Uterus (tissue), 4 donors: ENCODE results near the gene CHMP6. TPM values are rescaled to one million over a fixed set of nuclear protein-coding genes. Genes with fewer than 3 reads are reported as not detected.

Experiments
- DNase-seq, 2 donors: peaks; one replicate each; pipeline ENCODE4 v3.0.0-alpha.2; 2019 to 2020
- H3K27ac ChIP-seq, 2 donors: fragments of 200-600 bp; sonication (generic); 1 replicate in 1 of 2; 2 replicates in 1 of 2; pipeline ENCODE4 v1.5.1; 2016 to 2018
- H3K27me3 ChIP-seq, 2 donors: fragments of 200-600 bp; sonication (generic); one replicate each; pipeline ENCODE4 v1.5.1; 2018 to 2019; ENCODE audit warnings: control low read depth in 1 of 2
- H3K36me3 ChIP-seq, 2 donors: fragments of 200-600 bp; sonication (generic); one replicate each; pipeline ENCODE4 v1.5.1; 2019; ENCODE audit warnings: control low read depth in 1 of 2
- H3K4me1 ChIP-seq, 2 donors: fragments of 200-600 bp; sonication (generic); one replicate each; pipeline ENCODE4 v1.5.1; 2018 to 2019; ENCODE audit warnings: control low read depth in 1 of 2
- H3K4me3 ChIP-seq, 2 donors: fragments of 200-600 bp; sonication (generic); 1 replicate in 1 of 2; 2 replicates in 1 of 2; pipeline ENCODE4 v1.5.1; 2018 to 2019; ENCODE audit warnings: mild to moderate bottlenecking in 1 of 2
- H3K9me3 ChIP-seq, 2 donors: fragments of 200-600 bp; sonication (generic); one replicate each; pipeline ENCODE4 v1.5.1; 2019; ENCODE audit warnings: control low read depth in 1 of 2
- CTCF ChIP-seq, 4 experiments: fragments of 200-600 bp in 2 of 4; fragments of 450-650 bp in 2 of 4; sonication (generic) in 2 of 4; IDR thresholded peaks; one replicate each; pipeline ENCODE4 v1.5.1; 2016 to 2019; ENCODE audit warnings: antibody characterized with exemption in 4 of 4, mild to moderate bottlenecking in 2 of 4, moderate library complexity in 1 of 4
- POLR2A ChIP-seq, 2 donors: fragments of 450-650 bp; IDR thresholded peaks; one replicate each; pipeline ENCODE4 v1.6.1; 2016; ENCODE audit warnings: antibody characterized with exemption in 2 of 2, mild to moderate bottlenecking in 1 of 2, moderate library complexity in 1 of 2
- intact Hi-C: fragments of 100-400 bp; cut with DNase I; formaldehyde crosslinking; loops from one replicate; pipeline ENCODE4 v1.15.1; 2023; ENCODE audit warnings: low total_unique reads
- total RNA-seq, 4 donors: library from RNA; depleted of rRNA in 3 of 4; stranded (reverse); fragments of >200 nt in 3 of 4; gene quantifications; one replicate each; pipeline versions ENCODE4 v1.1.0 to v1.2.4, GENCODE V29; 2014 to 2023
- donor health status: DM: yes; HTN: yes; CAD: no.

The CHMP6 gene
- total RNA-seq, 4 donors from 2014 or later, result 3.6 to 33.2 (median 19.8) TPM

GRCh38 chr17:81033535-81034167 lies 42.0 kb downstream of the CHMP6 start:
- H3K4me1 ChIP-seq, result peaks cover 3 to 7% of the 10 kb centered on the region in 2 donors
- TF ChIP-seq CTCF (IDR thresholded peaks at IDR 0.05) (no peak), POLR2A (IDR thresholded peaks at IDR 0.05) (no peak)
- DNase-seq, result no peak
- peak overlapping the region; percentile 43 to 72 for H3K4me3 ChIP-seq
- H3K36me3 ChIP-seq, result no peaks in the 10 kb centered on the region
- H3K27me3 ChIP-seq, result no peaks in the 10 kb centered on the region
- intact Hi-C loops, result no loop called here
- no peak overlapping the region for H3K27ac ChIP-seq
- no peaks in the 10 kb centered on the region for H3K9me3 ChIP-seq

GRCh38 chr17:81034168-81034777 lies 42.6 kb downstream of the CHMP6 start:
- H3K36me3 ChIP-seq, result no peaks in the 10 kb centered on the region
- no peak for DNase-seq
- H3K27me3 ChIP-seq, result no peaks in the 10 kb centered on the region
- intact Hi-C loops, result no loop called here
- H3K4me1 ChIP-seq, result peaks cover 3 to 7% of the 10 kb centered on the region in 2 donors
- TF ChIP-seq POLR2A (IDR thresholded peaks at IDR 0.05), result no peak
- TF ChIP-seq CTCF (IDR thresholded peaks at IDR 0.05), result no peak
- peak overlapping the region; percentile 33 to 63 for H3K27ac ChIP-seq
- H3K4me3 ChIP-seq, result peak overlapping the region; percentile 43 to 72
- no peaks in the 10 kb centered on the region for H3K9me3 ChIP-seq

GRCh38 chr17:81034779-81035520 lies 43.3 kb downstream of the CHMP6 start, which contains the start of gene BAIAP2:
TSS of gene BAIAP2 (plus strand) at chr17:81035151. CDS start at chr17:81035255, 104 bp downstream.
- peak in 1 of 4 experiments; percentile 35 for TF ChIP-seq CTCF (IDR thresholded peaks at IDR 0.05)
- peak; percentile 92 to 98 for TF ChIP-seq POLR2A (IDR thresholded peaks at IDR 0.05)
- Histone ChIP-seq H3K4me1 (peaks cover 3 to 10% of the 10 kb centered on the region in 2 donors), H3K36me3 (no peaks in the 10 kb centered on the region), H3K9me3 (no peaks in the 10 kb centered on the region), H3K27ac (peak within 1 kb of the TSS; percentile 63 to 71), H3K4me3 (peak within 1 kb of the TSS; percentile 44 to 72), H3K27me3 (no peaks in the 10 kb centered on the region)
- intact Hi-C loops, result no loop called here
- DNase-seq, result peak; percentile 95 to 96

- intact Hi-C loops, result no loop called here
- peak overlapping the region; percentile 60 to 71 for H3K27ac ChIP-seq
- DNase-seq, result no peak
- H3K4me1 ChIP-seq, result peaks cover 3 to 13% of the 10 kb centered on the region in 2 donors
- H3K27me3 ChIP-seq, result no peaks in the 10 kb centered on the region
- H3K9me3 ChIP-seq, result no peaks in the 10 kb centered on the region
- no peaks in the 10 kb centered on the region for H3K36me3 ChIP-seq
- peak overlapping the region; percentile 44 to 72 for H3K4me3 ChIP-seq
- no peak for TF ChIP-seq CTCF (IDR thresholded peaks at IDR 0.05)
- no peak for TF ChIP-seq POLR2A (IDR thresholded peaks at IDR 0.05)
Observed at GRCh38 chr17:81035521-81036196, 44.0 kb downstream of the CHMP6 start.
